Fibroblast of mammary gland (primary cell): ENCODE data around the gene TRIM40.

ENCODE experiments used
- DNase-seq: peaks from one replicate; pipeline ENCODE4 v3.0.0-alpha.2; 2010; ENCODE audit warnings: low read depth
- H3K4me3 ChIP-seq: 2 replicates; pipeline ENCODE4 v1.5.1; 2011; ENCODE audit warnings: low read depth, mild to moderate bottlenecking, low read length, moderate library complexity; ENCODE audit not compliant: control insufficient read depth
- CTCF ChIP-seq: conservative IDR thresholded peaks from 2 replicates; pipeline ENCODE4 v1.5.1; 2011; ENCODE audit warnings: low read depth, low read length, inconsistent platforms; ENCODE audit not compliant: control insufficient read depth, insufficient read depth

TRIM40 gene

GRCh38 chr6:30149234-30149633 lies 13.3 kb downstream of the TRIM40 start:
- DNase-seq = no peak
- TF ChIP-seq CTCF = no peak

GRCh38 chr6:30149858-30150550 lies 14.1 kb downstream of the TRIM40 start:
- H3K4me3 ChIP-seq = no peak overlapping the region
- TF ChIP-seq CTCF = no peak
- DNase-seq = no peak

More at GRCh38 chr6:30149234-30149633, 13.3 kb downstream of the TRIM40 start:
- no peak overlapping the region for H3K4me3 ChIP-seq

- DNase-seq = no peak
- no peak for TF ChIP-seq CTCF
- no peak overlapping the region for H3K4me3 ChIP-seq
Measured at GRCh38 chr6:30150671-30151395, 14.9 kb downstream of the TRIM40 start.

- no peak for DNase-seq
- no peak overlapping the region for H3K4me3 ChIP-seq
- no peak for TF ChIP-seq CTCF
Measured at GRCh38 chr6:30151580-30151979, 15.6 kb downstream of the TRIM40 start.

- DNase-seq = no peak
- H3K4me3 ChIP-seq = no peak overlapping the region
- no peak for TF ChIP-seq CTCF
Measured at GRCh38 chr6:30152016-30152673, 16.2 kb downstream of the TRIM40 start.

- H3K4me3 ChIP-seq = no peak overlapping the region
- no peak for DNase-seq
- TF ChIP-seq CTCF = no peak
Measured at GRCh38 chr6:30152910-30153610, 17.1 kb downstream of the TRIM40 start.
